ENCODE measurements around the gene RPE65.

DNA sequence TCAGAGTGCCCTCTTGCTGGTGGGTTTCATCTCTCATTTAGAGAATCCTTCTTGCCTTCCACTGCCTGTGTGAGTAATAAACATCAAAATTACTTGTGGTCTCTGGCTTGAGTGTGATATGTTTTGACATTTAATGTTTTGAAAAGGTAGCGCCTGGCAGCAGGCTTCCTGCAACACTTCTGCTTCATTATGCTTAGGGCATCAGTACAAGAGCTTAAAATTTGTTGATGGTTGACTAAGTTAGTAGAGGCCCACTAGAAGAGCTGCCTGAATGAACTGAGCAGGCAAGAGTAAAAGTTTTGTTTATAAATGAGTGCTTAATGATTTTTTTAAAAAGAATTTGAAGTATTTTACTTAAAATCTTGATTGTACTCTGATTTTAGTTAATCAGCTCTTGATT, 6.4 kb upstream of the RPE65 start:
- TF ChIP-seq, protein P1, sequence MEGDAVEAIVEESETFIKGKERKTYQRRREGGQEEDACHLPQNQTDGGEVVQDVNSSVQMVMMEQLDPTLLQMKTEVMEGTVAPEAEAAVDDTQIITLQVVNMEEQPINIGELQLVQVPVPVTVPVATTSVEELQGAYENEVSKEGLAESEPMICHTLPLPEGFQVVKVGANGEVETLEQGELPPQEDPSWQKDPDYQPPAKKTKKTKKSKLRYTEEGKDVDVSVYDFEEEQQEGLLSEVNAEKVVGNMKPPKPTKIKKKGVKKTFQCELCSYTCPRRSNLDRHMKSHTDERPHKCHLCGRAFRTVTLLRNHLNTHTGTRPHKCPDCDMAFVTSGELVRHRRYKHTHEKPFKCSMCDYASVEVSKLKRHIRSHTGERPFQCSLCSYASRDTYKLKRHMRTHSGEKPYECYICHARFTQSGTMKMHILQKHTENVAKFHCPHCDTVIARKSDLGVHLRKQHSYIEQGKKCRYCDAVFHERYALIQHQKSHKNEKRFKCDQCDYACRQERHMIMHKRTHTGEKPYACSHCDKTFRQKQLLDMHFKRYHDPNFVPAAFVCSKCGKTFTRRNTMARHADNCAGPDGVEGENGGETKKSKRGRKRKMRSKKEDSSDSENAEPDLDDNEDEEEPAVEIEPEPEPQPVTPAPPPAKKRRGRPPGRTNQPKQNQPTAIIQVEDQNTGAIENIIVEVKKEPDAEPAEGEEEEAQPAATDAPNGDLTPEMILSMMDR (conservative IDR thresholded peaks at IDR 0.05), result no peak
- no peak for TF ChIP-seq EZH2 (IDR thresholded peaks at IDR 0.05; ENCODE audit: low read depth)
